DOHH2 (cell line): ENCODE results near the gene CALM3.

Source experiments
- H3F3A ChIP-seq: fragments of 200-600 bp; sonication (generic), shearing (Covaris generic); 2 replicates; pipeline ENCODE4 v1.6.0; 2016; ENCODE audit warnings: antibody characterized with exemption, mild to moderate bottlenecking; ENCODE audit not compliant: control insufficient read depth, insufficient read depth
- H3K27ac ChIP-seq: fragments of 200-600 bp; sonication (generic); 2 replicates; pipeline ENCODE4 v1.5.1; 2014; ENCODE audit warnings: low read depth, mild to moderate bottlenecking, low read length, moderate library complexity
- H3K27me3 ChIP-seq: fragments of 200-600 bp; sonication (generic); 2 replicates; pipeline ENCODE4 v1.6.1; 2014; ENCODE audit warnings: mild to moderate bottlenecking, low read length, mixed read lengths; ENCODE audit not compliant: control insufficient read depth
- H3K36me3 ChIP-seq: fragments of 200-600 bp; sonication (generic); 2 replicates; pipeline ENCODE4 v1.6.1; 2014; ENCODE audit warnings: mild to moderate bottlenecking, low read length, moderate library complexity, mixed read lengths; ENCODE audit not compliant: control insufficient read depth
- H3K4me1 ChIP-seq: fragments of 200-600 bp; sonication (generic); 2 replicates; pipeline ENCODE4 v1.6.1; 2014; ENCODE audit warnings: mild to moderate bottlenecking, low read length, mixed read lengths; ENCODE audit not compliant: control insufficient read depth
- H3K4me2 ChIP-seq: fragments of 200-600 bp; sonication (generic); 2 replicates; pipeline ENCODE4 v1.6.0; 2014; ENCODE audit warnings: mild to moderate bottlenecking, low read length, moderate library complexity
- H3K4me3 ChIP-seq: fragments of 200-600 bp; sonication (generic); 2 replicates; pipeline ENCODE4 v1.5.1; 2014; ENCODE audit warnings: mild to moderate bottlenecking, low read length, mixed read lengths
- H3K79me2 ChIP-seq: fragments of 200-600 bp; sonication (generic); 2 replicates; pipeline ENCODE4 v1.6.1; 2014; ENCODE audit warnings: mild to moderate bottlenecking, low read length, mixed read lengths; ENCODE audit not compliant: control insufficient read depth
- H3K9me2 ChIP-seq: fragments of 200-600 bp; sonication (generic); replicated peaks from 2 replicates; pipeline ENCODE4 v1.6.1; 2014; ENCODE audit warnings: mild to moderate bottlenecking, low read length, mixed read lengths; ENCODE audit not compliant: control insufficient read depth
- H3K9me3 ChIP-seq: fragments of 200-600 bp; sonication (generic); 2 replicates; pipeline ENCODE4 v1.6.1; 2014; ENCODE audit warnings: antibody characterized with exemption, low read length, mixed read lengths; ENCODE audit not compliant: control insufficient read depth, insufficient read depth
- H4K20me1 ChIP-seq: fragments of 200-600 bp; sonication (generic); 2 replicates; pipeline ENCODE4 v1.6.0; 2014; ENCODE audit warnings: low read depth, mild to moderate bottlenecking, antibody characterized with exemption, low read length, moderate library complexity; ENCODE audit not compliant: control insufficient read depth, insufficient read depth
- CTCF ChIP-seq: fragments of 200-600 bp; sonication (generic); IDR thresholded peaks from one replicate; pipeline ENCODE4 v1.5.1; 2014; ENCODE audit warnings: antibody characterized with exemption, mild to moderate bottlenecking, low read depth, low read length; ENCODE audit not compliant: poor library complexity, severe bottlenecking
- EZH2phosphoT487 ChIP-seq: fragments of 200-600 bp; sonication (generic); IDR thresholded peaks from 2 replicates; pipeline ENCODE4 v1.6.1; 2017; ENCODE audit warnings: borderline replicate concordance, mild to moderate bottlenecking, antibody characterized with exemption, low read length, moderate library complexity, mixed read lengths

Gene CALM3

GRCh38 chr19:46644720-46645119, 43.6 kb downstream of the CALM3 start:
- TF ChIP-seq EZH2phosphoT487 = no peak
- no peak for TF ChIP-seq CTCF
- no peak overlapping the region for H3K4me3 ChIP-seq
- peaks cover 30% of the 10 kb centered on the region for H3K27me3 ChIP-seq

GRCh38 chr19:46646402-46646801, 45.3 kb downstream of the CALM3 start:
- Histone ChIP-seq H3K4me2 (no peak overlapping the region), H3K27ac (no peak overlapping the region), H3K4me3 (no peak overlapping the region), H3K36me3 (no peaks in the 10 kb centered on the region), H3K79me2 (no peaks in the 10 kb centered on the region), H3F3A (no peaks in the 10 kb centered on the region), H3K27me3 (peaks cover 16% of the 10 kb centered on the region), H3K9me3 (no peaks in the 10 kb centered on the region), H3K4me1 (no peaks in the 10 kb centered on the region), H4K20me1 (no peaks in the 10 kb centered on the region), H3K9me2 (no peaks in the 10 kb centered on the region)
- TF ChIP-seq CTCF = no peak
- TF ChIP-seq EZH2phosphoT487 = no peak

More at GRCh38 chr19:46644720-46645119, 43.6 kb downstream of the CALM3 start:
- Histone ChIP-seq H3K79me2 (no peaks in the 10 kb centered on the region), H3K4me1 (peaks cover 3% of the 10 kb centered on the region), H4K20me1 (no peaks in the 10 kb centered on the region), H3K9me3 (no peaks in the 10 kb centered on the region), H3K9me2 (no peaks in the 10 kb centered on the region), H3F3A (no peaks in the 10 kb centered on the region), H3K4me2 (no peak overlapping the region), H3K27ac (no peak overlapping the region), H3K36me3 (no peaks in the 10 kb centered on the region)

DNA sequence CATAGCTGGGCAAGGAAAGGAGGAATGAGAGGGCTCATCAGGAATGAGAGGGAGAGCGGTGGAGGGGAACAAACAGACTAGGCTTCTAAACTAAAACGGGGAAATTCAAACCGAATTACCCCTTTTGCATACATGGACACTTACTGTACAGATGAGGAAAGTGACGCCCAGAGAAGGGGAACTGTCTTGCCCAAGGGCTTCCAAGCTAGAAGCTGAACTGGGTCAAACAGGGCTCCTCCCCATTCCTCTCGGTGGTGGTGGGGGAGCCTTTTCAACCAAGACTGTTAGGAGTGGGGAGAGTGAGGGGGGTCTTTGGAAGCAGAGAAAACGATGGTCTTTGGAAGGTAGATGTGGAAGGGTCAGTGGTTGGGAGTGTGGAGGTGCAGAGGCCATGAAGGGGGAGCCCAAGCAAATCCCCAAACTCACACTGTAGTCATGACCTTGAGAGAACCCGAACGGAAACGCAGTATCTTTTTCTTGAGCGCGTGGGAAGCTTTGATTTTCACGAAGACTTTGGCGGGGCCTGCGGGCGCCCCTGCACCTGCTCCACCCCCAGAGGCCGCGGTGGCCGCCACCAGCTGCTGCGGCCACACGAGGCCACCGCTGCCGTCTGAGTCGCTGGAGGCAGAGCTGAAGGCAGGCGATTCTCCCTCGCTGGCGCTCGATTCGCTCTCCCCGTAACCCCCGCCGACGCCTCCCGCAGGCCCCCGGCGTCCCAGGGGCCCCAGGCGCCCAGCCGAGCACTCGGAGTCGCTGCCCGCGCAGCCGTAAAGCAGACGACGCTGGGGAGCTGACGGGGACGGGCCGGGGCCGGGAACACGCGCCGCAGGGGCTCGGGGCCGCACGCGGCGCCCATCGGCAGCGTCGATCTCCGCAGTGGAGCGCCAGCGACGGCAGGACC, 47.2 kb downstream of the CALM3 start:
- Histone ChIP-seq H3K27me3 (peaks cover 12% of the 10 kb centered on the region), H3K27ac (no peak overlapping the region), H3K9me3 (no peaks in the 10 kb centered on the region), H3K79me2 (no peaks in the 10 kb centered on the region), H3K4me3 (no peak overlapping the region), H3K4me2 (no peak overlapping the region), H3K4me1 (no peaks in the 10 kb centered on the region), H3F3A (no peaks in the 10 kb centered on the region), H4K20me1 (no peaks in the 10 kb centered on the region), H3K9me2 (no peaks in the 10 kb centered on the region), H3K36me3 (no peaks in the 10 kb centered on the region)
- TF ChIP-seq CTCF = no peak
- TF ChIP-seq EZH2phosphoT487 = no peak
